ENCODE data around the gene CFDP1. TPM values are rescaled to one million over a fixed set of nuclear protein-coding genes. Genes with fewer than 3 reads are reported as not detected.

CFDP1 gene
- total and polyA plus RNA-seq, 4 donors: 44.8 to 105 (median 64.1) TPM

DNA sequence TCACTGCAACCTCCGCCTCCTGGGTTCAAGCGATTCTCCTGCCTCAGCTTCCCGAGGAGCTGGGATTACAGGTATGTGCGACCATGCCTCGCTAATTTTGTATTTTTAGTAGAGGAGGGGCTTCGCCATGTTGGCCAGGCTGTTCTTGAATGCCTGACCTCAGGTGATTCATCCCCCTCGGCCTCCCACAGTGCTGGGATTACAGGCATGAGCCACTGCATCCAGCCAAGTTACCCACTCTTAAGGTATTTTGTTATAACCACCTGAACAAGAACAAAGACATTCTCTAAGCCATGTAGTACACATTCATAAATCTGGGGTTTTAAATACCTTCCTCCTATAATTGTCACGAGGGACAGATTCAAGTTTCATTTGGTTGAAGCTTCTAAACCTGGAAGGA is 43.5 kb upstream of the CFDP1 start:
- H3K36me3 ChIP-seq (ENCODE audit: control insufficient read depth in 4 of 4, insufficient read depth in 4 of 4, low read length in 4 of 4): no peaks in the 10 kb centered on the region
- H3K9me3 ChIP-seq (ENCODE audit: control insufficient read depth in 4 of 4, insufficient read depth in 3 of 4, low read length in 3 of 4): no peaks in the 10 kb centered on the region
- TF ChIP-seq, protein P1, sequence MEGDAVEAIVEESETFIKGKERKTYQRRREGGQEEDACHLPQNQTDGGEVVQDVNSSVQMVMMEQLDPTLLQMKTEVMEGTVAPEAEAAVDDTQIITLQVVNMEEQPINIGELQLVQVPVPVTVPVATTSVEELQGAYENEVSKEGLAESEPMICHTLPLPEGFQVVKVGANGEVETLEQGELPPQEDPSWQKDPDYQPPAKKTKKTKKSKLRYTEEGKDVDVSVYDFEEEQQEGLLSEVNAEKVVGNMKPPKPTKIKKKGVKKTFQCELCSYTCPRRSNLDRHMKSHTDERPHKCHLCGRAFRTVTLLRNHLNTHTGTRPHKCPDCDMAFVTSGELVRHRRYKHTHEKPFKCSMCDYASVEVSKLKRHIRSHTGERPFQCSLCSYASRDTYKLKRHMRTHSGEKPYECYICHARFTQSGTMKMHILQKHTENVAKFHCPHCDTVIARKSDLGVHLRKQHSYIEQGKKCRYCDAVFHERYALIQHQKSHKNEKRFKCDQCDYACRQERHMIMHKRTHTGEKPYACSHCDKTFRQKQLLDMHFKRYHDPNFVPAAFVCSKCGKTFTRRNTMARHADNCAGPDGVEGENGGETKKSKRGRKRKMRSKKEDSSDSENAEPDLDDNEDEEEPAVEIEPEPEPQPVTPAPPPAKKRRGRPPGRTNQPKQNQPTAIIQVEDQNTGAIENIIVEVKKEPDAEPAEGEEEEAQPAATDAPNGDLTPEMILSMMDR (IDR thresholded peaks at IDR 0.05; ENCODE audit: control extremely low read depth, extremely low read depth): no peak
- no peak overlapping the region for H3K9ac ChIP-seq (ENCODE audit: insufficient read depth in 1 of 2, low read length in 2 of 2)
- no peaks in the 10 kb centered on the region for H3K27me3 ChIP-seq (ENCODE audit: control insufficient read depth in 3 of 3, insufficient read depth in 3 of 3, low read length in 2 of 3)
- no peak overlapping the region for H3K27ac ChIP-seq (ENCODE audit: low read depth in 1 of 2, low read length in 1 of 2)
- H3K4me3 ChIP-seq: no peak overlapping the region
- H3K4me1 ChIP-seq (ENCODE audit: control insufficient read depth in 5 of 5, insufficient read depth in 5 of 5, low read length in 5 of 5): no peaks in the 10 kb centered on the region
- WGBS, 2 donors: 94 to 95% methylated on average over 8 of the region's 8 CpGs
- no peak for DNase-seq
- no peak for ATAC-seq (ENCODE audit: insufficient read depth, low FRiP score)

DNA sequence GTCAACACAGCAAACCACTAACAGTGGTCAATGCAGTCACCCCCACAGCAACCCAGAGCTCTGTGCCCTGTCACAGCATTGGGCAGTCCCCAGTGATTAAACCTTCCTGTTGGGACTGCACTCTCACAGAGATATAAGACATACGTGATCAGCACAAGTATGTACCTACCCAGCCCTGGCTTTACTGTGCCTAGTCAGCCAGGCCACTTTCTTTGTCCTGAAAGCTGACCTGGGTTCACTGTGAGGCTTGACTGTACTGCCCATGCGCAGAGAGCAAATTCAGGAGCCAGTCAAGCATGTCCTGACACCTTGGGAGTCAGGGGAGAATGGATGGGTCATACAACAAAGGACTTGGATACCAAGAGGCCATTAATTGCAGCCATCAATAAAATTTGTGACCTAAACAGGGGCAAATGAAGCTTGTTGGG is 42.1 kb upstream of the CFDP1 start:
- Histone ChIP-seq H3K4me3 (no peak overlapping the region), H3K9ac (ENCODE audit: insufficient read depth in 1 of 2, low read length in 2 of 2) (no peak overlapping the region), H3K27me3 (ENCODE audit: control insufficient read depth in 3 of 3, insufficient read depth in 3 of 3, low read length in 2 of 3) (no peaks in the 10 kb centered on the region), H3K27ac (ENCODE audit: low read depth in 1 of 2, low read length in 1 of 2) (no peak overlapping the region), H3K4me1 (ENCODE audit: control insufficient read depth in 5 of 5, insufficient read depth in 5 of 5, low read length in 5 of 5) (no peaks in the 10 kb centered on the region), H3K36me3 (ENCODE audit: control insufficient read depth in 4 of 4, insufficient read depth in 4 of 4, low read length in 4 of 4) (no peaks in the 10 kb centered on the region), H3K9me3 (ENCODE audit: control insufficient read depth in 4 of 4, insufficient read depth in 3 of 4, low read length in 3 of 4) (no peaks in the 10 kb centered on the region)
- ATAC-seq (ENCODE audit: insufficient read depth, low FRiP score) (no peak), DNase-seq (no peak)
- TF ChIP-seq, protein P1 (IDR thresholded peaks at IDR 0.05; ENCODE audit: control extremely low read depth, extremely low read depth): no peak
- WGBS, 2 donors: 93 to 100% methylated on average over 2 of the region's 2 CpGs

DNA sequence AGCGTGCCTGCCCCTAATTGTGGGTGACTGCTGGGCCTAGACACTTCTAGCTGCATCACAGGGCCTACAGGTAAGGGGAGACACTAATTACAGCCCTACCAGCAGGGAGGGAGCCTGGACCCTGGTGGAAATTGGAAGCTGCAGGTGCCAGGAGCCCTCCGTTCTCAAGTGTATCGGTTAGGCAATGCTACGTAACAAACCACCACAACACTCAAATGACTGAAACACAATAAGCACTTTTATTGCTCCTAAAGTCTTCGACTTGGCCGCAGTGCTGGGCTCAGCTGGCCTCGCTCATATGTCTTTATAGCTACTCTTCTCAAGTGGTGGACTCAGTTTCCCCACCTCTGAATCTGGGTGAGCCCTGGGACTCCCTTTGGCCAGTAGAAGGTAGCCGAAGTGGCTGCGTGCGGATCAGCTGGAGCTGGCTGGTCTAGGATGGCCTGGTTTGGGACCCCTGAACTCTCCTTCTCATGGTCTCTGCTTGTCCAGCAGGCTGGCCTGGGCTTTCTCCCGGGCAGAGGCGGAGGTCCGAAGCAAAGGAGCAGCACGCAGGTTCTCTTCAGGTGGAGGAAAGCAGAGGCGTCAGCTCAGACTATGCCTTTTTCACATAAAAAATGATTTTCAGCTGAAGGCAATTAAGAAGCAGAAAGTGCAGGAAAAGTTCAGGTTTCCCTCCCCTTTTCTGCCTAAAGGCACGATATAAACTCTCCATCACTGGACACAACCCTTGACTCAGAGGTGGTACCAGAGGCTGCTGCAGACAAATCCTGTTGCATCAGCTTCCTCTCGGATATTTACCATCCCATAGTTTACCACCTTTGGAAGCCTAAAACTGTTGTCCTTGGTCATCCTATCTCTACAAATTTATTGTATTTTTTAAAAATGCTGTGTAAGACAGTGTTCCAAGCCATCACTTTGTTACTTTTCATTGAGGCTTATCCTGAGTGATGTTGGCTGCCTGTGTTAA is 39.9 kb upstream of the CFDP1 start:
- H3K9me3 ChIP-seq (ENCODE audit: control insufficient read depth in 4 of 4, insufficient read depth in 3 of 4, low read length in 3 of 4): no peaks in the 10 kb centered on the region
- H3K27ac ChIP-seq (ENCODE audit: low read depth in 1 of 2, low read length in 1 of 2): no peak overlapping the region
- no peak overlapping the region for H3K9ac ChIP-seq (ENCODE audit: insufficient read depth in 1 of 2, low read length in 2 of 2)
- ATAC-seq (ENCODE audit: insufficient read depth, low FRiP score) (no peak), DNase-seq (no peak)
- 94 to 97% methylated on average over 17 of the region's 17 CpGs for WGBS, 2 donors
- no peak overlapping the region for H3K4me3 ChIP-seq
- no peaks in the 10 kb centered on the region for H3K36me3 ChIP-seq (ENCODE audit: control insufficient read depth in 4 of 4, insufficient read depth in 4 of 4, low read length in 4 of 4)
- no peaks in the 10 kb centered on the region for H3K4me1 ChIP-seq (ENCODE audit: control insufficient read depth in 5 of 5, insufficient read depth in 5 of 5, low read length in 5 of 5)
- H3K27me3 ChIP-seq (ENCODE audit: control insufficient read depth in 3 of 3, insufficient read depth in 3 of 3, low read length in 2 of 3): no peaks in the 10 kb centered on the region
- TF ChIP-seq, protein P1 (IDR thresholded peaks at IDR 0.05; ENCODE audit: control extremely low read depth, extremely low read depth): no peak
